Measurements from ENCODE around the gene ZC3H18. TPM values are rescaled to one million over a fixed set of nuclear protein-coding genes. Genes with fewer than 3 reads are reported as not detected.

The ZC3H18 gene
- total and polyA plus RNA-seq, 10 of the 15 experiments (the other 5 are each of a cell fraction or from before 2014, with no cell fraction given), result 1.0 to 58.3 (median 22.4) TPM

DNA sequence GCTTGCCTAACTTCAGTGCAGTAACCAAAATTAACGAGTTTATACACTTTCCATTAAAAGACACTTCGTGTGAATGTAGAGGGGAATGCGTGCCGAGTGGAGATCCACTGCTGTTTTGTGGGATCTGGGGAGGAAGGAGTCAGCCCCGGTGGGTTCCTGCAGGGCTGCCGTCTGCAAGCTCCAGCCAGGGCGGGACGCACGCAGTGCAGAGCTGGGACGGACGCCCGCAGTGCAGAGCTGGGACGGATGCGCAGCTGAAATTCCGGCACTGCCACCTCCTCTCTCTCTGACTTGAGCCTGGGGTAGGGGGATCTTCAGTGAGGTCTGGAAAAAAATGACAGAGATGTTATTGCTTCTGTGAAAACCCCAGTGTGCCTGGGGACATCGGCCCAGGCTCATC, 16.5 kb upstream of the ZC3H18 start:
- TF ChIP-seq HDAC2 (IDR thresholded peaks at IDR 0.05), result no peak
- TF ChIP-seq POU2F2 (IDR thresholded peaks at IDR 0.05; ENCODE audit: borderline replicate concordance, low read depth, low read length), result no peak
- TF ChIP-seq ATF7 (IDR thresholded peaks at IDR 0.05; ENCODE audit: low read depth), result no peak
- TF ChIP-seq, protein P1, sequence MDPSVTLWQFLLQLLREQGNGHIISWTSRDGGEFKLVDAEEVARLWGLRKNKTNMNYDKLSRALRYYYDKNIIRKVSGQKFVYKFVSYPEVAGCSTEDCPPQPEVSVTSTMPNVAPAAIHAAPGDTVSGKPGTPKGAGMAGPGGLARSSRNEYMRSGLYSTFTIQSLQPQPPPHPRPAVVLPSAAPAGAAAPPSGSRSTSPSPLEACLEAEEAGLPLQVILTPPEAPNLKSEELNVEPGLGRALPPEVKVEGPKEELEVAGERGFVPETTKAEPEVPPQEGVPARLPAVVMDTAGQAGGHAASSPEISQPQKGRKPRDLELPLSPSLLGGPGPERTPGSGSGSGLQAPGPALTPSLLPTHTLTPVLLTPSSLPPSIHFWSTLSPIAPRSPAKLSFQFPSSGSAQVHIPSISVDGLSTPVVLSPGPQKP (IDR thresholded peaks at IDR 0.05; ENCODE audit: low read depth, low read length), result no peak
- TF ChIP-seq CHD4 (IDR thresholded peaks at IDR 0.05), result no peak
- TF ChIP-seq IRF5 (IDR thresholded peaks at IDR 0.05; ENCODE audit: borderline replicate concordance), result no peak
- no peak for TF ChIP-seq USF1 (IDR thresholded peaks at IDR 0.05; ENCODE audit: borderline replicate concordance, extremely low read length, insufficient read depth, low read depth, low read length)
- TF ChIP-seq, protein P2, sequence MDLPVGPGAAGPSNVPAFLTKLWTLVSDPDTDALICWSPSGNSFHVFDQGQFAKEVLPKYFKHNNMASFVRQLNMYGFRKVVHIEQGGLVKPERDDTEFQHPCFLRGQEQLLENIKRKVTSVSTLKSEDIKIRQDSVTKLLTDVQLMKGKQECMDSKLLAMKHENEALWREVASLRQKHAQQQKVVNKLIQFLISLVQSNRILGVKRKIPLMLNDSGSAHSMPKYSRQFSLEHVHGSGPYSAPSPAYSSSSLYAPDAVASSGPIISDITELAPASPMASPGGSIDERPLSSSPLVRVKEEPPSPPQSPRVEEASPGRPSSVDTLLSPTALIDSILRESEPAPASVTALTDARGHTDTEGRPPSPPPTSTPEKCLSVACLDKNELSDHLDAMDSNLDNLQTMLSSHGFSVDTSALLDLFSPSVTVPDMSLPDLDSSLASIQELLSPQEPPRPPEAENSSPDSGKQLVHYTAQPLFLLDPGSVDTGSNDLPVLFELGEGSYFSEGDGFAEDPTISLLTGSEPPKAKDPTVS (IDR thresholded peaks at IDR 0.05; ENCODE audit: low read depth, low read length), result no peak
- no peak for TF ChIP-seq CEBPB (IDR thresholded peaks at IDR 0.05; ENCODE audit: borderline replicate concordance in 1 of 2, low read depth in 2 of 2, low read length in 2 of 2)
- TF ChIP-seq ZBTB4 (CRISPR knock-in tag; IDR thresholded peaks at IDR 0.05), result no peak
- no peak for TF ChIP-seq STAT3 (IDR thresholded peaks at IDR 0.05; ENCODE audit: low read depth, low read length)
- no peak for TF ChIP-seq IKZF2 (IDR thresholded peaks at IDR 0.05)
- TF ChIP-seq PAX8 (IDR thresholded peaks at IDR 0.05), result no peak
- no peak for TF ChIP-seq MYB (IDR thresholded peaks at IDR 0.05; ENCODE audit: borderline replicate concordance, low read depth, low read length)
- WGBS (ENCODE audit: insufficient coverage, insufficient replicate concordance, low lambda C conversion rate, missing lambda C conversion rate), result 72% methylated on average over 16 of the region's 16 CpGs
- H3K9ac ChIP-seq (ENCODE audit: control insufficient read depth, insufficient read depth, low read length), result no peak overlapping the region

More for the DNA sequence above, 16.5 kb upstream of the ZC3H18 start:
- Histone ChIP-seq H3K4me2 (ENCODE audit: control insufficient read depth, insufficient read depth) (no peak overlapping the region), H3K4me3 (no peak overlapping the region), H3K27ac (ENCODE audit: control insufficient read depth, insufficient read depth) (no peak overlapping the region), H2AFZ (ENCODE audit: control insufficient read depth, low read depth, low read length) (no peak overlapping the region), H3K9me3 (replicated peaks; ENCODE audit: control insufficient read depth, insufficient read depth, low read length) (peaks cover 3% of the 10 kb centered on the region; the same call in 2 of the 3 replicates), H3K27me3 (replicated peaks in 1 of 2; ENCODE audit: control insufficient read depth in 2 of 2, insufficient read depth in 2 of 2, low read length in 1 of 2) (no peaks in the 10 kb centered on the region; a peak in 1 of 4 replicates), H3K79me2 (ENCODE audit: control insufficient read depth, insufficient read depth, low read length) (no peaks in the 10 kb centered on the region), H3K4me1 (ENCODE audit: control insufficient read depth, insufficient read depth, low read length) (peaks cover 8% of the 10 kb centered on the region), H4K20me1 (ENCODE audit: control insufficient read depth, insufficient read depth) (no peaks in the 10 kb centered on the region), H3K36me3 (ENCODE audit: control insufficient read depth in 2 of 2, insufficient read depth in 2 of 2, low read length in 1 of 2) (no peaks in the 10 kb centered on the region)
- BruUV-seq (replicated peaks), result no TSS peak
- CTCF ChIA-PET, result no interaction called here
- FAIRE-seq, result no peak
- in situ Hi-C loops (cut with MboI), result no loop called here
- no peak for DNase-seq (ENCODE audit: low read depth, low spot score)
- SMC1A ChIA-PET (ENCODE audit: uncharacterized antibody, unreplicated experiment), result no interaction called here
- RAD21 ChIA-PET (ENCODE audit: unreplicated experiment), result no interaction called here
- POLR2A ChIA-PET, result interaction anchor here (0.7 kb wide), 1 partner anchor 812 kb away, joined by 3 read pairs; no protein-coding TSS in a partner anchor
- no peak for ATAC-seq
- intact Hi-C loops (cut with micrococcal nuclease; ENCODE audit: unreplicated experiment), result no loop called here

All from GM12878 (cell line).